Right renal pelvis (tissue), 4 donors: Measurements from ENCODE around the gene THSD7B. TPM values are rescaled to one million over a fixed set of nuclear protein-coding genes. Genes with fewer than 3 reads are reported as not detected.
"Not testable (repeated sequence)": the region's sequence is repeated elsewhere in the genome, so short reads cannot be mapped to it uniquely, and the experiment has no call there.

ENCODE experiments used
- DNase-seq, 4 donors: peaks; one replicate each; pipeline ENCODE4 v3.0.0-alpha.2; 2013; ENCODE audit warnings: low read depth in 4 of 4, low spot score in 3 of 4, missing footprints in 1 of 4
- polyA plus RNA-seq, 4 donors: library from polyadenylated mRNA; unstranded; fragments of 120-200 nt; gene quantifications; one replicate each; pipeline ENCODE4 v1.2.1, GENCODE V29; 2013; ENCODE audit not compliant: insufficient read length in 4 of 4

THSD7B gene
- polyA plus RNA-seq, 4 donors: 3.3 to 5.5 (median 5.0) TPM

- DNase-seq: no peak
Measured at GRCh38 chr2:137237055-137237454, 471.7 kb downstream of the THSD7B start.

DNA sequence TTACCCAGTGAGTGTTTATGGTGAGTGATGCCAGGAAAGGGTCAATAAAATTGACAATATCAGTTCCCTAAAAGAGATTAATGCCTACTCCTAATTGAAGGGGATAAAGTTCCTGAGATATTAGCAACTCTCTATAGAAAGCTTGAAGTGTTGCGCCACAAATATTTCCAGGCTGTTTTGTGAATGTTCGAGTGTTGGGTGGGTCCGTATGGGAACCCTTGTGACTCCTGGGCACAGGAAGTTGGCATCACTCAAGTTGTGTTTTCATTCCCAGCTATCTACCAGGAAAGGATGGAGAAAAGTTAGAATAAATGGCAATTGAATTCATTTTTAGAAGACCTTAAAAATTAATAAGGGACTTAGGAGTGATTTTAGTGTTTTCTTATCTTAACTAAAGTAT lies 472.7 kb downstream of the THSD7B start:
- DNase-seq: no peak

DNA sequence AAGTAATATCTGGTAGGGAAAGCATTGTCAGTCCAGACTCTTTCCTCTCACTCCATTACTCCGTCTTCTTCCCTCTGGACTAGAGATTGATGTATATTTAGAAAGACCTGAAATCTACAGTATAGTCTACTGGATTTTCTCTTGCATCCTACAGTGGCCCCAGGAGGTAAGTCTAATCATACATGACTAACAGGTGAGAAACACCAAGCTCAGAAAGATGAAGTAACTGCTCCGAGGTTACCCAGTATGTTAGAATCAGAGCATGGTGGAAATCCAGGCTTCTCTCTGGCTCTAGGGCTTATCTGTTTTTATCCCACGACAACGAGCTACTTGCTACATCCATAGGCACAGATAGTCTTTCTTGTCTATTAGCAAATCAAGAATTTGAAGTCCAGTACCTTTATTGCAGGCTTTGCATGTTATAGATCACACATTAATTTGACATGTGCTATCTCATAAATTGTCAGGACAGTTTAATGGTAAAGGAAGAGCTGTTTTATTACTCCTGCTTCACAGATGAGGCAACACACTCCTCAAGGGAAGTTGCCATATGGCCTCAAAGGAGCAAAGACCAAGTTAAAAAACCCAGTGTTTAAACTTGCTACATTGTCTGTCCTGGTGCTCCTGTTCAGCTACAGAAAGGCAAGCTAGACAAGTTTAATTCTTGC lies 484.3 kb downstream of the THSD7B start:
- DNase-seq: no peak

GRCh38 chr2:137250401-137250800 lies 485.1 kb downstream of the THSD7B start:
- no peak for DNase-seq

GRCh38 chr2:137251045-137251444 lies 485.7 kb downstream of the THSD7B start:
- no peak for DNase-seq

DNA sequence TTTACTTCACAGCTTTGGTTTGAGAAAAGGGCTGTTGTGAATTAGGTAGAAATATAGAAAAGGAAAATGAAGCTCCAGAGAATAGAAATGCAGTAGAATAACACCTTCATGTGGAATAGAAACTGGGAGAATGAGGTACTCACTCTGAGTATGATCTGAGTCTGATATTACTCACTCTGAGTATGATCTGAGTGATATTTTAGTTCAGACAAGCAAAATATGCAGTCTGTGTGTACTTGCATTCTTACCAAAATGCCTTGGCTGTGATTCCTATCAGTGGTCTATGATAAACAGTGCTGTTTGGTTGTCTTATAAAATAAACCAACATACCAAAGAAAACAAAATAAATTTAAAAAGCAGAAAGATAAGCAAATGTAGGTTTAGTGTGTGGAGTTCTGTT lies 487.6 kb downstream of the THSD7B start:
- DNase-seq: no peak

- DNase-seq: no peak
Measured at GRCh38 chr2:137254052-137254451, 488.7 kb downstream of the THSD7B start.

GRCh38 chr2:137255345-137255744 lies 490.0 kb downstream of the THSD7B start:
- DNase-seq: no peak

DNA sequence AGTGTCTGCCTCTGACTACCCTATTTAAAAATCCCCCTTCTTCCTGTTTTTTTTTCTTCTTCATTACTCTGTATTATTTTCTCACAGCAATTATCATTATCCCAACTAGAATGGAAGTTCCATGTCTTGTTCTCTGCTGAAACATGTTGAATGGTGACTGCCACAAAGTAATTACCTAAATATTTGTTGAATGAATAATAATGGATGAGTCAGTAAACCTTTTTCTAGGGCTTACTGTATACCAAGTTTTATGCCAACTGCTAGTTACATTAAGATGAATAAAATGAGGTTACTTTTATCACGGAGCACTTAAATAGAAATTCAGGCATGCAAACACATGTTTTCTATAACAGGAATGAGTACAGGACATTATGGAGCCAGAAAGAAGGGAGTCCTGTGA lies 490.6 kb downstream of the THSD7B start:
- DNase-seq: no peak

DNA sequence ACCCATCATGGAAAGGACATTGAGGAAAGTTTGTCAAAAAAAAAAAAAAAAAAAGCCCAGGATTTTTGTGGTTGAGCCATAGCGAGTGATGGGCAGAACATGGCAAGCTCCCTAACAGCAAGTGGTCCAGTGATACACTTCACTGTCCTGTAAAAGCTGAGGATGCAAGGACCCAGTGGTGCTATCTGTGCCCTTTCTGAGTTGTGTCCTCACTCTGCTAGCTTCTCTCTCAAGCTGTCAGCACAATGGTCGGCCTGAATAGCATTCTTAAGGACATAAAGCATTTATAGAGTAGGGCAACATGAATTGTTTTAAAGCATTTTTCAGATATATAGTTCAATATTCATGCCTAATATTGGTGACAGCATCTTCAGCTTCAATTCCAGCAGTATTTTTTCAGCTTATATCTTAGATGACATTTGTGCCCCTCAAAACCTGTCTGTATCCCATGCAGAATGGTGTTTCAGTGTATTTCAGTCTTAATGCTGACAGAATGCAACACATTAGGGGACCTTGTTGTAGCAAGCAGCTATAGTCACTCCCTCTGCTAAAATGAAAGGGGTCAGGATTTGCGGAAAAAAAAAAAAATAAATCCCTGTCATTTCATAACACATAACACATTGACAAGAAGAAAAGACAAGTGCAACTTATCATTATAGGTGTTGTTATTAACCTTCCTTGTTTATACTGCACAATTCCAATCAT lies 496.7 kb downstream of the THSD7B start:
- no peak for DNase-seq

DNA sequence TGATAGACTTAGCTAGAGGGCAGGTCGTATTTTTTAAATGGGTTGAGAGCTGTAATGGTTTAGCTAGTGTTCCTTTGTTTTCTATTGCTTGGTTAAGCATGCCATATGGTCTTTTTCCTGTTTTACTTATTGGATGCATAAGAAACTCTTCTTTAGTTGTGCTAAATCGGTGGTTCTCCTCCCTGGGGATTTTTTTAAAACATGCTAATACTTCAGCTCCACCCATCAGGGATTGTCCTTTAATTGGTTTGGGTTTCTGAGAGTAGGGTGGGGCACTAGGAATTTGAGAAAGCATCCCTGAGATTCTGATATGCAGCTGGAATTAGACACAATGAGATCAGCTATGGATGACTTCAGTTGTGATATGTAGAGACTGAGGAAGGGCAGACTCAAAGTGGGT lies 497.2 kb downstream of the THSD7B start:
- no peak for DNase-seq

DNA sequence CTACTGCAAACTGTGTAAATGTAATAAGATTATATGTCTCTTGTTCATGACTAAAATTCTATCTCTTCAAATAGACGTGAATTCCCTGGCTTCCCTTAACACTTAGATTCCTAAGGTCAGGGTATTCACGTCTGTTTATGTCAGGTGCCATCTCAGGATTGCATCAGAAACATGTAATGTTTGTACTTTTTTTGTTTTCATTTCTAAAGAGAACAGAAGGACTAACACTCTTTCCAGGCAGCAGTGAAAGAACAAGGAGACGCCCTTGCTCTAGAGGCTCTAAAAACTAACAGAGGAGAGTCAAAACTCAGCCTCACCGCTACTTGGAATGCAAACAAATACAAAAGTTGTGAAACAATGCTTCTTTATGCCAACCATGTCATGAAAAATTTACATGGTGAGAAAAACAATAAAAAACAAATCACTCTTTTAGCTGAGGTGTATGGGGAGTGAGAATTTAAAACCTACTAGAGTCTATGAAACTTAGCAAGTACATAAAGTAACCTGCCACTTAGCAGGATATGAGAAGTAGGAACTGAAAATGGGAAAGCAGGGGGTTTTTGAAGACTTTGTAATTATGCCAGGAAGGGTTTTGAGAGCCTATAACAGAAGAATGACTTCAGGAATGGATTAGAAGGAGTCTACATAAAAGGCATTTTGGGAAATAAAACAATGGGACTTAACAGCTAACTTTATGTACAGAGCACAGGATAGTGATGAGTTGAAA lies 522.7 kb downstream of the THSD7B start:
- no peak for DNase-seq

DNA sequence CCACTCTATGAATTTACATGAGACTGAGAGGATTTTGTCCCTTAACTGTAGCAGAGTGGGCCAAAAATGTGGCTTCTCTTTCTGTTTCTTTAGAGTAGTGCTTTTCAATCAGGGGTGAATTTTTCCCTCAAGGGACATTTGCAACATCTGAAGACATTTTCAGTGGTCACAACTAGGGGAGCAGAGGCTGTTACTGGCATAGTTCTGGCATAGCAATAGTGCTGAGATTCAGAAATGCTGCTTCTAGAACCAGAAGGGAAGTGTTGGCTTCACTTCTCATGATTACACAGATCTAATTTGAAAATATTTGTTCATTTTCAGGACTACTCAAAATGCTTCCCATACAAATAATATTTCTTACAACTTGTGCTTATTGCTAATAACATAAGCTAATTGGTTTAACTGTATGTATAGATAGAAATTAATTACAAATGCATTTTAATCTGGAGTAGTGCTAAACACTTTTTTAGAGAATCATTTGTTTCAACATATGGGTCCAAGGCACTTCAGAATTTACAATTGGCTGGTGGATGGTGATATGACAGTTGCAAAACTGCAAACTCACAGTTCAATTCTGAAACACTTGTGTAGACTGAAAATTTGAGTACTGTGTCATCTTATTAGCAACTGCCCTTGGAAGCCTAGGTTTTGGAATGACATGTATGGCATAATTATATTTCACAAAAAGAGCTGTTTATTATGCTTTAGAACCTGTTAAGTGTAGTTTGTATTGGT lies 526.7 kb downstream of the THSD7B start:
- no peak for DNase-seq

GRCh38 chr2:137298377-137298776 lies 533.0 kb downstream of the THSD7B start:
- no peak for DNase-seq

DNA sequence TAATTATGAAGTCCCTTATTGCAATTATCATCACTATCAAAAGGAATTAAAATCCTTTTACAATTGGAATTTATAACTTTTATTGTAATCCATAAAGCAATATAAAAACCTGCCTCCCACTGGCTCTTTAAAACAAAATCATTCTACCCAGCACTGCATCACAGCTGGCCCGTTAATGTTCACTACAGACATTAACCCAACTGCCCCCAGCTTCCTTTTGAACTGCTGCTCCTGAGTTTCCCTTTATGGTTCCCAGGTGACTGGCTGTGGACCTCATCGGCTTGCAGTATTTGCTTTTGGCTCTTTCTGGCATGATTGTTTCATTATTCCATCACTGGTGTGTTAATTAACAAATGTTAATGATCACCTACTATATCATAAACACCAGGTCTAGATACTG lies 535.6 kb downstream of the THSD7B start:
- DNase-seq: no peak

GRCh38 chr2:137302957-137303356 lies 537.6 kb downstream of the THSD7B start:
- DNase-seq: no peak

DNA sequence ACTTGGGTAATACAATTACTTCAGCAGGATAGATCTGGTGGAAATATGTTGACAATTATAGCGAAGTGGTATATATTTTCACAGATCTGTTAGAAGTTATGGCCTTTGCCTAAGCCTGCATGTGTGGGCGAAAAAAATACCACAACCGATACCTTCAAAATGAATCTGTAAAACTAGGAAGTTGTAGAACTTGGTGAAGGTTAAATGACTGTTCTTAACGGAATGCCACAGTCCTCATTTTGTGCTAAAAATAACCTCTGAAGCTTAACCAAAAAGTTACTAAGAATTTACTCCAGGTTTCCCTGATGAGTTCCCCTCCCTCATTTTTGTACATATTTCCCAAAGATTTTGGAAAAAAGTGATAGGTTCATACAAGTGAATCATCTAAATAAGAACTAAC lies 550.7 kb downstream of the THSD7B start:
- no peak for DNase-seq

DNA sequence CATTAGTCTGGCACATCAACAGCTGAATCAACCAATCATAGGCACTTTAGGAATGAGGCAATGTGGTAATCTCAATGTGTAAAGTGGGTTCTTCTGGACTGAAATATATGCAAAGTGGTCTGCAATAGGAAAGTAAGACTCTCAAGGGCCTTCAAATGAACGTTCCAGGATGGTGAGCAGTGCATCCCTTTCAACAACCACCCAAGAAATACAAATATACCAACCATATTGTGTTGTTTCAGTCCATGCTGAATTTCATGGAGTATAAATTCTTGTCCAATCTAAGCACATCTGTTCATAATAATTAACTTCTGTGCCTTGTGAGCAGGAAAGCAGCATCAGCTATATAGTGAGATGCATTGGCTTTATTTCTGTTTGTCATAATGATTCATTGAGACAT lies 556.2 kb downstream of the THSD7B start:
- DNase-seq: no peak

- not testable (repeated sequence) for DNase-seq
Measured at GRCh38 chr2:137331562-137331961, 566.2 kb downstream of the THSD7B start.

GRCh38 chr2:137333386-137334165 lies 568.2 kb downstream of the THSD7B start:
- no peak for DNase-seq
